Hepatocyte (in vitro differentiated cells): ENCODE measurements around the gene KIRREL1. TPM values are rescaled to one million over a fixed set of nuclear protein-coding genes. Genes with fewer than 3 reads are reported as not detected.

Source experiments
- DNase-seq: peaks from one replicate; pipeline ENCODE4 v3.0.0-alpha.2; 2016; ENCODE audit warnings: low spot score
- H2AFZ ChIP-seq: fragments of 200-600 bp; sonication (generic); 2 replicates; pipeline ENCODE4 v1.6.0; 2016; ENCODE audit warnings: antibody characterized with exemption, mild to moderate bottlenecking
- H3K27ac ChIP-seq: fragments of 200-600 bp; sonication (generic); 2 replicates; pipeline ENCODE4 v1.5.1; 2016; ENCODE audit warnings: mild to moderate bottlenecking
- H3K27me3 ChIP-seq: fragments of 200-600 bp; sonication (generic); 2 replicates; pipeline ENCODE4 v1.6.1; 2016
- H3K36me3 ChIP-seq: fragments of 200-600 bp; sonication (generic); replicated peaks from 2 replicates; pipeline ENCODE4 v1.5.1; 2016; ENCODE audit warnings: low read depth; ENCODE audit not compliant: insufficient read depth
- H3K4me1 ChIP-seq: fragments of 200-600 bp; sonication (generic); 2 replicates; pipeline ENCODE4 v1.5.1; 2016; ENCODE audit warnings: mild to moderate bottlenecking, moderate library complexity; ENCODE audit not compliant: insufficient read depth
- H3K4me2 ChIP-seq: fragments of 200-600 bp; sonication (generic); 2 replicates; pipeline ENCODE4 v1.6.0; 2016
- H3K4me3 ChIP-seq: fragments of 200-600 bp; sonication (generic); 2 replicates; pipeline ENCODE4 v1.5.1; 2016; ENCODE audit warnings: mild to moderate bottlenecking
- H3K79me2 ChIP-seq: fragments of 200-600 bp; sonication (generic); 2 replicates; pipeline ENCODE4 v1.6.0; 2017; ENCODE audit warnings: mild to moderate bottlenecking
- H3K9me2 ChIP-seq: fragments of 200-600 bp; sonication (generic); replicated peaks from 2 replicates; pipeline ENCODE4 v1.6.0; 2017; ENCODE audit warnings: mild to moderate bottlenecking; ENCODE audit not compliant: insufficient read depth
- H3K9me3 ChIP-seq: fragments of 200-600 bp; sonication (generic); 2 replicates; pipeline ENCODE4 v1.5.1; 2016; ENCODE audit warnings: low read depth, mild to moderate bottlenecking
- H4K20me1 ChIP-seq: fragments of 200-600 bp; sonication (generic); 2 replicates; pipeline ENCODE4 v1.6.0; 2016; ENCODE audit warnings: mild to moderate bottlenecking; ENCODE audit not compliant: insufficient read depth, poor library complexity, severe bottlenecking
- EZH2 ChIP-seq: fragments of 200-600 bp; sonication (generic); IDR thresholded peaks from 2 replicates; pipeline ENCODE4 v1.6.1; 2016; ENCODE audit warnings: antibody characterized with exemption, mild to moderate bottlenecking, borderline replicate concordance
- EZH2phosphoT487 ChIP-seq: fragments of 200-600 bp; sonication (generic); IDR thresholded peaks from one replicate; pipeline ENCODE4 v1.6.1; 2018; ENCODE audit warnings: antibody characterized with exemption, mild to moderate bottlenecking, low read depth, moderate library complexity; ENCODE audit not compliant: unreplicated experiment, severe bottlenecking
- WGBS: methylation state at CpG from one replicate; pipeline ENCODE4 v1.1.6; 2016; ENCODE audit warnings: low lambda C conversion rate; ENCODE audit errors: missing lambda C conversion rate; 5-methylcytosine and 5-hydroxymethylcytosine counted together
- polyA plus RNA-seq: library from polyadenylated mRNA; unstranded; fragments of >200 nt; fragmentation: Nextera tagmentation; extraction: Ambion mirVana; gene quantifications from 2 replicates; pipeline ENCODE4 v1.2.1, GENCODE V29; 2016
- total RNA-seq: library from RNA; depleted of rRNA; stranded (reverse); fragments of >200 nt; gene quantifications from 2 replicates; pipeline ENCODE4 v1.2.3, GENCODE V29; 2014
- TF ChIP-seq, protein P1 (sequence below): fragments of 200-600 bp; sonication (generic); IDR thresholded peaks from 2 replicates; pipeline ENCODE4 v1.5.1; 2016; ENCODE audit warnings: antibody characterized with exemption, mild to moderate bottlenecking; ENCODE audit not compliant: poor library complexity

Gene KIRREL1
- total and polyA plus RNA-seq, 2 experiments from 2014 or later, result 20.4 to 47.1 TPM

DNA sequence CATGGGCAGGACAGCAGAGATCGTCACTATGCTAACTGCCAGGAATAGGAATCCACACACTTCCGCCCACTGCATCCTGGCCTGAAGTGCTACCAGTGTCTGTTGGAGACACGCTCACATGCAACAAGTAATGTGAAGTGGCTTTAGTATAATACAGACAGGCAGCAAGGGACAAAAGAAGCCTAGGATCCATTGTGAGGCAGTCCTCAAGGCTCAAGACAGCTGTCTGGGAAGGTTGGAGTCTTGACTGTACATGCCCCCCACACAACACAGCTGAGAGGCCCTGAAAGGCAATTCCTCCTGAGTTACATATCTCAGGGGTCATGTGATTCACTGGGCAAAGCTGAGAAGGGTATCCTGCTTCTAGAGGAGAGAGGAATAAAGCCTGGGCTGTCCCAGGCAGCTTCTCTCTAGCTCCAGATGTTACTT lies 147.3 kb downstream of the KIRREL1 start:
- H2AFZ ChIP-seq, result no peak overlapping the region
- 79% methylated on average over 3 of the region's 3 CpGs for WGBS
- H3K27me3 ChIP-seq, result no peaks in the 10 kb centered on the region
- no peak for DNase-seq
- H3K79me2 ChIP-seq, result no peaks in the 10 kb centered on the region
- H4K20me1 ChIP-seq, result no peaks in the 10 kb centered on the region
- H3K9me3 ChIP-seq, result no peaks in the 10 kb centered on the region
- H3K4me1 ChIP-seq, result no peaks in the 10 kb centered on the region
- H3K4me3 ChIP-seq, result no peak overlapping the region
- no peaks in the 10 kb centered on the region for H3K9me2 ChIP-seq
- TF ChIP-seq EZH2phosphoT487 (no peak), EZH2 (no peak)
- TF ChIP-seq, protein P1, sequence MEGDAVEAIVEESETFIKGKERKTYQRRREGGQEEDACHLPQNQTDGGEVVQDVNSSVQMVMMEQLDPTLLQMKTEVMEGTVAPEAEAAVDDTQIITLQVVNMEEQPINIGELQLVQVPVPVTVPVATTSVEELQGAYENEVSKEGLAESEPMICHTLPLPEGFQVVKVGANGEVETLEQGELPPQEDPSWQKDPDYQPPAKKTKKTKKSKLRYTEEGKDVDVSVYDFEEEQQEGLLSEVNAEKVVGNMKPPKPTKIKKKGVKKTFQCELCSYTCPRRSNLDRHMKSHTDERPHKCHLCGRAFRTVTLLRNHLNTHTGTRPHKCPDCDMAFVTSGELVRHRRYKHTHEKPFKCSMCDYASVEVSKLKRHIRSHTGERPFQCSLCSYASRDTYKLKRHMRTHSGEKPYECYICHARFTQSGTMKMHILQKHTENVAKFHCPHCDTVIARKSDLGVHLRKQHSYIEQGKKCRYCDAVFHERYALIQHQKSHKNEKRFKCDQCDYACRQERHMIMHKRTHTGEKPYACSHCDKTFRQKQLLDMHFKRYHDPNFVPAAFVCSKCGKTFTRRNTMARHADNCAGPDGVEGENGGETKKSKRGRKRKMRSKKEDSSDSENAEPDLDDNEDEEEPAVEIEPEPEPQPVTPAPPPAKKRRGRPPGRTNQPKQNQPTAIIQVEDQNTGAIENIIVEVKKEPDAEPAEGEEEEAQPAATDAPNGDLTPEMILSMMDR, result no peak
- H3K4me2 ChIP-seq, result no peak overlapping the region
- no peak overlapping the region for H3K27ac ChIP-seq
- no peaks in the 10 kb centered on the region for H3K36me3 ChIP-seq

- DNase-seq, result peak; percentile 22
These were observed 151.8 kb downstream of the KIRREL1 start for GRCh38 chr1:158145173-158145719.

DNA sequence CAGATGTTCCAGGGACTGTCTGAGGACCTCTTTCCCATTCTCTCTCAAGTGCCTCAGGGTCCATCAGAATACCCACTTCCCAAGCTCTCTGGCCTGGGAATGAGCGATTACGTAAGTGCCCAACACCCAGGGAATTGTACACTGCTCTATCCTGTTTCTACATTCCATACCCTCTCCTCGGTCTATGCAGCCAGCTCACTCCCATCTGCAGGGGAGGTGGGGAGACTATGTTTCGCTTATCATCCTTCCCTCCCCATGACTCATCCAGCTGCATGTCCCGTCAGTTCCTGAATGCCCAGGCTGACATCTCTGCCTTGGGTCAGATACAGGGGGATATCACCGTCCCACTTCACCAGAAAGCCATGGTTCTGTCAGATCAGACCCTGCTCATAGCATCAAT lies 152.7 kb downstream of the KIRREL1 start:
- no peak overlapping the region for H3K4me3 ChIP-seq
- no peak overlapping the region for H3K4me2 ChIP-seq
- H3K4me1 ChIP-seq, result no peaks in the 10 kb centered on the region
- no peak for DNase-seq
- H4K20me1 ChIP-seq, result no peaks in the 10 kb centered on the region
- H3K36me3 ChIP-seq, result no peaks in the 10 kb centered on the region
- no peaks in the 10 kb centered on the region for H3K9me2 ChIP-seq
- H3K27me3 ChIP-seq, result no peaks in the 10 kb centered on the region
- no peak overlapping the region for H3K27ac ChIP-seq
- WGBS, result 70% methylated on average over 6 of the region's 6 CpGs
- TF ChIP-seq EZH2phosphoT487 (no peak), EZH2 (no peak)
- TF ChIP-seq, protein P1, result no peak
- H3K9me3 ChIP-seq, result no peaks in the 10 kb centered on the region
- H2AFZ ChIP-seq, result no peak overlapping the region
- H3K79me2 ChIP-seq, result no peaks in the 10 kb centered on the region

More at GRCh38 chr1:158145173-158145719, 151.8 kb downstream of the KIRREL1 start:
- Histone ChIP-seq H3K9me3 (no peaks in the 10 kb centered on the region), H3K4me3 (no peak overlapping the region), H3K4me1 (no peaks in the 10 kb centered on the region), H3K27me3 (no peaks in the 10 kb centered on the region), H3K9me2 (no peaks in the 10 kb centered on the region), H3K4me2 (no peak overlapping the region), H3K27ac (no peak overlapping the region), H3K36me3 (no peaks in the 10 kb centered on the region), H4K20me1 (no peaks in the 10 kb centered on the region), H3K79me2 (no peaks in the 10 kb centered on the region), H2AFZ (no peak overlapping the region)
- TF ChIP-seq, protein P1, result no peak
- TF ChIP-seq EZH2, result no peak
- no peak for TF ChIP-seq EZH2phosphoT487
